AG09309 (cell line): ENCODE data around the gene JPT1.
"Not testable (repeated sequence)": the region's sequence is repeated elsewhere in the genome, so short reads cannot be mapped to it uniquely, and the experiment has no call there.

ENCODE experiments used
- DNase-seq: peaks from one replicate; pipeline ENCODE4 v3.0.0-alpha.2; 2010; ENCODE audit warnings: low read depth
- H3K4me3 ChIP-seq: 2 replicates; pipeline ENCODE4 v1.5.1; 2011; ENCODE audit warnings: mild to moderate bottlenecking, low read depth, low read length, moderate library complexity; ENCODE audit not compliant: control insufficient read depth
- TF ChIP-seq, protein P1 (sequence below): IDR thresholded peaks from 2 replicates; pipeline ENCODE4 v1.5.1; 2011; ENCODE audit warnings: mild to moderate bottlenecking, low read depth, low read length, inconsistent platforms; ENCODE audit not compliant: insufficient read depth, control insufficient read depth; ENCODE audit errors: missing control alignments

JPT1 gene

DNA sequence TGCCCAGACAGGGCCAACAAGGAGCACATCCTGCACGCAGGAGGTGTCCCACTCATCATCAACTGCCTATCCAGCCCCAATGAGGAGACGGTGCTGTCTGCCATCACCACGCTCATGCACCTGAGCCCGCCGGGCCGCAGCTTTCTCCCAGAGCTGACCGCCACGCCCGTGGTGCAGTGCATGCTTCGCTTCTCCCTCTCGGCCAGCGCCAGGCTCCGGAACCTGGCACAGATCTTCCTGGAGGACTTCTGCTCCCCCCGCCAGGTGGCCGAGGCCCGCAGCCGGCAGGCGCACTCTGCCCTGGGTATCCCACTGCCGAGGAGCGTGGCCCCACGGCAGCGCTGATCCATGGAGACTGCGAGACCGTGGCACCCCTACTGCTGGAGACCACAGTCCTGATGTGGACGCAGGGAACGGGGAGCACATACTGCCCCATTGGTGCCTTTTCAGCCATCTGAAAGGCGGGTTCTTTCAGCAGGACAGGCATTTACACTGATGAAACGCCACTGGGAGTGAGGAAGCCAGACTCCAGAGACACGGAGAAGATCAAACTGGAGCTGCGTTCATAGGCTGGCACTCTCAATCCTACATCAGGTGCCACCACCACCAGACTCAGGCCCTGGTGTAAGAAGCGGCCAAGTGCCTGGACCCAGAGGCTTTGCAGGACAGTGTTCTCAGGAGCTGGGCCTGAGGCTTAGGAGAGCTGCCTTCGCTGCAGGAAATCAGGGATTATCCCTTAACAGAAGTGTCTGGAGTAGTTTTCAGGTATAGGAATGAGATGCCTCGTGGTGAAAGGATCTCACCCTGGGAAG, 25.4 kb downstream of the JPT1 start:
- TF ChIP-seq, protein P1, sequence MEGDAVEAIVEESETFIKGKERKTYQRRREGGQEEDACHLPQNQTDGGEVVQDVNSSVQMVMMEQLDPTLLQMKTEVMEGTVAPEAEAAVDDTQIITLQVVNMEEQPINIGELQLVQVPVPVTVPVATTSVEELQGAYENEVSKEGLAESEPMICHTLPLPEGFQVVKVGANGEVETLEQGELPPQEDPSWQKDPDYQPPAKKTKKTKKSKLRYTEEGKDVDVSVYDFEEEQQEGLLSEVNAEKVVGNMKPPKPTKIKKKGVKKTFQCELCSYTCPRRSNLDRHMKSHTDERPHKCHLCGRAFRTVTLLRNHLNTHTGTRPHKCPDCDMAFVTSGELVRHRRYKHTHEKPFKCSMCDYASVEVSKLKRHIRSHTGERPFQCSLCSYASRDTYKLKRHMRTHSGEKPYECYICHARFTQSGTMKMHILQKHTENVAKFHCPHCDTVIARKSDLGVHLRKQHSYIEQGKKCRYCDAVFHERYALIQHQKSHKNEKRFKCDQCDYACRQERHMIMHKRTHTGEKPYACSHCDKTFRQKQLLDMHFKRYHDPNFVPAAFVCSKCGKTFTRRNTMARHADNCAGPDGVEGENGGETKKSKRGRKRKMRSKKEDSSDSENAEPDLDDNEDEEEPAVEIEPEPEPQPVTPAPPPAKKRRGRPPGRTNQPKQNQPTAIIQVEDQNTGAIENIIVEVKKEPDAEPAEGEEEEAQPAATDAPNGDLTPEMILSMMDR, result no peak
- no peak for DNase-seq
- no peak overlapping the region for H3K4me3 ChIP-seq

DNA sequence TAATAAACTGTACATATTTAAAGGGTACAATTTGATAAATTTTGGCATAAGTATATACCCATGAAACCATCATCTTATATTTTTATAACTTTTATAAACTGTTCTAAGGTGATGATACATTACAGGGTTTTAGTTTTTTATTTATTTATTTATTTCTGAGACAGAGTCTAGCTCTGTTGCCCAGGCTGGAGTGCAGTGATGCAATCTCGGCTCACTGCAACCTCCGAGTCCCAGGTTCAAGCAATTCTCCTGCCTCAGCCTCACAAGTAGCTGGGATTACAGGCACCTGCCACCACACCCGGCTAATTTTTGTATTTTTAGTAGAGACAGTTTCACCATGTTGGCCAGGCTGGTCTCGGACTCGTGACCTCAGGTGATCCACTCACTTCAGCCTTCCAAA, 26.4 kb downstream of the JPT1 start:
- H3K4me3 ChIP-seq, DNase-seq: not testable (repeated sequence)

DNA sequence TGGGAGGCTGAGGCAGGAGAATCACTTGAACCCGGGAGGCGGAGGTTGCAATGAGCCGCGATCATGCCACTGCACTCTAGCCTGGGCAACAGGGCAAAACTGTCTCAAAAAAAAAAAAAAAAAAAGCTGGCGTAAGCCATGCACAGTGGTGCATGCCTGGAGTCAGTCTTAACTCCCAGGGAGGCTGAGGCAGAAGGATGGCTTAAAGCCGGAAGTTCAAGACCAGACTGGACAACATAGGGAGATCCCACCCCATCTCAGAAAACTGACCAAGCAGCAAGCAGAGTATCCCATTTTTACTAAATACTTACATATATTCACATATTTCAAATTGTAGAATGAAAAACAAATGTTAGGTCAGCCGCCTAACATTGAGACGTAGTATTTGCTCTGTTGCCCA, 27.4 kb downstream of the JPT1 start:
- H3K4me3 ChIP-seq, result no peak overlapping the region
- no peak for DNase-seq
- TF ChIP-seq, protein P1, result no peak

DNA sequence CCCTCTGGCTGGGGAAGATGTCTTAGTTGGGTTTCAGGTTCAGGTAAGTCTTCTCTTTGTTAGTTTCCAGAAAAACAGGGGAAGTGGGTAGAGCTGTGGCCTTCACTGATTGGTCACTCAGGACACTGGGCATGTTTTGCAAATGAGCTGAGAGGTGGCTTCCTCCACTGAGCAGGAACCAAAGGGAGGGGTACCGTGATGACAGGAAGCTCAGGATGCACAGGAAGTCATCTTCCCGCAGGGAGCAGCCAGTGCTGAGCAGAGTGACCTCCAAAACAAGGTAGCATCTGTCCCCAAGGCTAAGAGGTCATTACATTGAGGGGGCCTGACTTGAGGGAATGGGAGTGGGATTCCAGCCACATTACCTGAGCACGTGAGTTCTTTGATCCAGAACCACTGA, 28.3 kb downstream of the JPT1 start:
- no peak for DNase-seq
- no peak overlapping the region for H3K4me3 ChIP-seq
- TF ChIP-seq, protein P1, result no peak

DNA sequence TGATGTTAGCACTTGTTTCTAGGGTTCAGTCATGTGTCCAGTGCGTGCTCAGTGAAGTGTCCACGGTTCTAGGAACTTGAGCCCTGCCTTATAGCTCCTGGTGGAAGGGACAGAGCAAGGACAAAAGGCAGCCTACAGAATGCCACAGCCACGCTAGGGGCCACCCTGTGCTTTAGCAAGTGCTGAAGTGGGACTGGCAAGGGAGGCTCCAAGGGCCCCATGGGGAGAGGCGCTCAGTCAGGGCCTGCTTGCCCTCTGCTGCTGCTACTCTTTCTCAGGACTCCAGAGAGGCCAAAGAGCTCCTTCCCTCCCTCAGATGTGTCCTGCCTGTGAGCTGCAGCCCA, 29.5 kb downstream of the JPT1 start:
- H3K4me3 ChIP-seq, result no peak overlapping the region
- DNase-seq, result no peak
- TF ChIP-seq, protein P1, result no peak

DNA sequence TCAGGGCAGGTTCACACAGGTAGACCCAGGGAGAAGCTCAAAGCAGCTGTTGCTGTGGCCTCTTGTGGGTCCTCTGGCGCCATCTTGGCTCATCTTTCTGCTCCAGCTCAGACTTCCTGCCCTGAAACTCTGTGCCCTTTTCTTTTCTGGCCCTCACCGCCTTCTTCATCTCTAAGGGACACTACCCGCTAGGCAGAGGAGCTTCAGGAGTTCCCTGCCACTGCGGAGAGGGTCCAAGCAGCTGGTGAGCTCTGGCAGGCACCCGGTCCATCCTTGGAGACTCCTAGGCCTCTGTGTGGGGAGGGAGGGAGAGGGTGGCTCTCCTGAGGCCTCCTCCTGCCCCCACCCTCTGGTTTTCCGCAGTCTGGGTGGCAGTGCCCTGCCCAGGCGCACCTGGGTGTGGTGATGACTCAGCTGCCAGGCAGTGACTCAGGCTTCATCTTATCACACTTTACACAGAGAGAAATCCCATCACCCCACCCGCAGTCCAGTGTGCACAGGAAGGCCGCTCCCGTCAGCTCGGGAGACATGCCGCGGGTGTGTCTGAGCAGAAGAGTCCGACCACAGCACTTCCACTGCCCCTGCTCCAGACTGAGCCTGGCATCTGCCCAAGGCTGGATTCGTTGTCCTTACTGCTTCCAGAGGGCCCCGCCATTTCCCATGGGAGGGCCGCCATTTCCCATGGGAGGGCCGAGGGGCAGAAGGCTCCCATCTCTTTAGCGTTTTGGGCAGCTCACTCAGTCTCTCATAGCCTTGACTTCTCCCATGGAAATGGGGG, 30.1 kb downstream of the JPT1 start:
- no peak overlapping the region for H3K4me3 ChIP-seq
- TF ChIP-seq, protein P1, result no peak
- no peak for DNase-seq

DNA sequence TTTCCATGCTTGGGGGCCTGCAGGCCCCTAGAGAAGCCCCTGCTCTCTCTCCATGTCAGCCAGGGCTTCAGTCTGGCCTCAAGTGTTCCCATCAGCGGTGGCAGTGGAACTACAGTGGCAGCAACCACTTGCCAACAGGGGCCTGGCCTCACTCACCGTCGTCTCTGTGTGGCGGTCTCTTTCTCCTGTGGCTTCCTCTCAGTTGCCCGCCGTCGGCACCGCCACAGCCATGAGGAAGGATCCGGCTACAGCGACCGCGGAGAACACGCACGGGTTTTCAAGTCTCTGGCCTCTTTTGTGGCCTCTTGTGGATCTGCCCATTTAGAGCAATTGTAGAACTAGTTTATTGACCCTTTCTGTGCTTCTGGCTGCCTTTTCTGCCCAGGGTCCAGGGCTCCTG, 36.0 kb downstream of the JPT1 start:
- no peak for DNase-seq
- H3K4me3 ChIP-seq, result no peak overlapping the region
- TF ChIP-seq, protein P1, result no peak
